Lower leg skin (tissue), 3 donors: ENCODE data around the gene UNC13B.

Experiments used
- CTCF ChIP-seq, 3 donors: fragments of 450-650 bp; IDR thresholded peaks; one replicate each; pipeline ENCODE4 v1.5.1; 2016; ENCODE audit warnings: antibody characterized with exemption in 3 of 3, mild to moderate bottlenecking in 3 of 3, moderate library complexity in 2 of 3
- POLR2A ChIP-seq, 2 donors: fragments of 450-650 bp; IDR thresholded peaks; one replicate each; pipeline ENCODE4 v1.6.1; 2016 to 2017; ENCODE audit warnings: antibody characterized with exemption in 2 of 2, mild to moderate bottlenecking in 1 of 2, moderate library complexity in 1 of 2

DNA sequence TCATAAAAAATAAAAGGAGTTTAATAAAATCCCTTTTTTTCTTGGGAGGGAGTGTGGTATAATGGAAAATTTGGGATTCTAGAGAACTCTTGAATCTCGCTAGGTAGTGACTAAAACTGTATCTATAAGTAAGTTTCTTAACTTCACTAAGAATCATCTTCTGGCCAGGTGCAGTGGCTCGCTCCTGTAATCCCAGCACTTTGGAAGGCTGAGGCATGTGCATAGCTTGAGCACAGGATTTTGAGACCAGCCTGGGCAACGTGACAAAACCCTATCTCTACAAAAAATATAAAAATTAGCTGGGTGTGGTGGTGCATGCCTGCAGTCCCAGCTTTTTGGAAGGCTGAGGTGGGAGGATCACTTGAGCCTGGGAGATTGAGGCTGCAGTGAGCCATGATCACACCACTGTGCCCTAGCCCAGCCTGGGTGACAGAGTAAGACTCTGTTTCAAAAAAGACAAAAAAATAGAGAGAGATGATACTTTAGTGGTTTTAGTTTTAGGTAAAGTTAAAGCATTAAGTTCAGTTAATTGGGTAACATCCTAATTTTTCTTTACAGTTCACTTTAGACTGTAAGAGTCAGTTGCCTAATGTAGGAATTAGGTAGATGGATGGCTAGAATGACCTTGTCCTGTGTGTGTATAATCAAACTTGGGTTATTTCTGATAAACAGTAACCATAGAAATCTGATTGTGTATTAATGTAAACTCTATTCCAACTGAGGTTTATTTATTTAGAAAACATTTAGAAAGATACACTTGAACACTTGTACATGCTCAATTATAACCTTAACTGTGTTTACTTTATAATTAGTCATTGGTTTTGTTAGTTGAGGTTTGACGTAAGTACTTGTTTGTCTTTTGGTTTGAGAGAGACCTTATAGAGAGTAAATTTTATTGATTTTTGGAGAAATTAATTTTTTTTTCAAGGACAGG is 17.8 kb downstream of the UNC13B start:
- TF ChIP-seq CTCF (IDR thresholded peaks at IDR 0.05) (no peak), POLR2A (IDR thresholded peaks at IDR 0.05) (no peak)
